Neural cell (in vitro differentiated cells): ENCODE measurements around the gene AGPAT2. TPM values are rescaled to one million over a fixed set of nuclear protein-coding genes. Genes with fewer than 3 reads are reported as not detected.

Source experiments
- H2AFZ ChIP-seq: fragments of 200-600, 300-800 bp; sonication (generic), shearing (Covaris generic); 2 replicates; pipeline ENCODE4 v1.6.0; 2014; ENCODE audit warnings: low read depth, mild to moderate bottlenecking, antibody characterized with exemption, low read length, moderate library complexity
- H3F3A ChIP-seq: fragments of 200-600 bp; shearing (Covaris generic); 2 replicates; pipeline ENCODE4 v1.6.1; 2016; ENCODE audit warnings: mild to moderate bottlenecking, moderate library complexity, mixed read lengths, antibody characterized with exemption, low read length; ENCODE audit not compliant: insufficient read depth, poor library complexity, severe bottlenecking
- H3K27ac ChIP-seq: fragments of 200-600, 300-800 bp; sonication (generic), shearing (Covaris generic); 2 replicates; pipeline ENCODE4 v1.5.1; 2014; ENCODE audit warnings: mild to moderate bottlenecking, low read length, moderate library complexity
- H3K27me3 ChIP-seq: fragments of 300-800, 200-600 bp; sonication (generic), shearing (Covaris generic); 2 replicates; pipeline ENCODE4 v1.6.0; 2014; ENCODE audit warnings: mild to moderate bottlenecking, low read depth, low read length, moderate library complexity; ENCODE audit not compliant: insufficient read depth
- H3K36me3 ChIP-seq: fragments of 300-800, 200-600 bp; sonication (generic), shearing (Covaris generic); 2 replicates; pipeline ENCODE4 v1.5.1; 2014; ENCODE audit warnings: mild to moderate bottlenecking, antibody characterized with exemption, low read length, moderate library complexity; ENCODE audit not compliant: insufficient read depth
- H3K4me2 ChIP-seq: fragments of 300-800, 200-600 bp; sonication (generic), shearing (Covaris generic); 2 replicates; pipeline ENCODE4 v1.6.0; 2014; ENCODE audit warnings: mild to moderate bottlenecking, low read length
- H3K4me3 ChIP-seq: fragments of 300-800, 200-600 bp; sonication (generic), shearing (Covaris generic); 2 replicates; pipeline ENCODE4 v1.5.1; 2014; ENCODE audit warnings: mild to moderate bottlenecking, low read length, moderate library complexity
- H3K79me2 ChIP-seq: fragments of 200-600 bp; shearing (Covaris generic); replicated peaks from 2 replicates; pipeline ENCODE4 v1.6.0; 2014; ENCODE audit warnings: mild to moderate bottlenecking, low read length, moderate library complexity; ENCODE audit not compliant: insufficient read depth
- H3K9ac ChIP-seq: fragments of 300-800, 200-600 bp; sonication (generic), shearing (Covaris generic); 2 replicates; pipeline ENCODE4 v1.6.1; 2016; ENCODE audit warnings: mild to moderate bottlenecking, low read length, mixed read lengths
- H3K9me2 ChIP-seq: fragments of 200-600 bp; shearing (Covaris generic); 2 replicates; pipeline ENCODE4 v1.6.1; 2016; ENCODE audit warnings: mild to moderate bottlenecking, low read length, mixed read lengths; ENCODE audit not compliant: insufficient read depth
- H3K9me3 ChIP-seq: fragments of 200-600, 300-800 bp; sonication (generic), shearing (Covaris generic); 2 replicates; pipeline ENCODE4 v1.6.1; 2016; ENCODE audit warnings: mild to moderate bottlenecking, mixed run types, low read length, moderate library complexity, mixed read lengths
- H4K20me1 ChIP-seq: fragments of 200-600 bp; shearing (Covaris generic); 2 replicates; pipeline ENCODE4 v1.6.1; 2016; ENCODE audit warnings: mild to moderate bottlenecking, mixed run types; ENCODE audit not compliant: insufficient read depth
- EP300 ChIP-seq: fragments of 450-650 bp; conservative IDR thresholded peaks from 2 replicates; pipeline ENCODE4 v1.6.1; 2014; ENCODE audit warnings: antibody characterized with exemption, mild to moderate bottlenecking, moderate library complexity; ENCODE audit not compliant: poor library complexity, severe bottlenecking
- EZH2 ChIP-seq: fragments of 200-600, 300-800 bp; shearing (Covaris generic), sonication (generic); IDR thresholded peaks from 2 replicates; pipeline ENCODE4 v1.6.1; 2014; ENCODE audit warnings: antibody characterized with exemption, low read length, borderline replicate concordance, mild to moderate bottlenecking; ENCODE audit not compliant: insufficient read depth, poor library complexity, severe bottlenecking
- MXI1 ChIP-seq: fragments of 450-650 bp; conservative IDR thresholded peaks from 2 replicates; pipeline ENCODE4 v1.6.1; 2014; ENCODE audit warnings: antibody characterized with exemption, mild to moderate bottlenecking; ENCODE audit not compliant: poor library complexity, severe bottlenecking
- POLR2AphosphoS5 ChIP-seq: IDR thresholded peaks from 2 replicates; pipeline ENCODE4 v1.6.1; 2012
- RAD21 ChIP-seq: fragments of 450-650 bp; conservative IDR thresholded peaks from 2 replicates; pipeline ENCODE4 v1.6.1; 2014; ENCODE audit warnings: antibody characterized with exemption, mild to moderate bottlenecking, moderate library complexity
- SMC3 ChIP-seq: fragments of 450-650 bp; conservative IDR thresholded peaks from 2 replicates; pipeline ENCODE4 v1.6.1; 2014; ENCODE audit warnings: antibody characterized with exemption, mild to moderate bottlenecking, moderate library complexity; ENCODE audit not compliant: poor library complexity
- TAF1 ChIP-seq: IDR thresholded peaks from 2 replicates; pipeline ENCODE4 v1.6.1; 2012; ENCODE audit warnings: low read depth
- polyA plus RNA-seq: library from polyadenylated mRNA; depleted of rRNA; stranded (reverse); fragments of >200 nt; gene quantifications from 2 replicates; pipeline ENCODE4 v1.2.3, GENCODE V29; 2014
- TF ChIP-seq, protein P1 (sequence below): fragments of 450-650 bp; IDR thresholded peaks from 2 replicates; pipeline ENCODE4 v1.5.1; 2014; ENCODE audit warnings: antibody characterized with exemption, mild to moderate bottlenecking, moderate library complexity; ENCODE audit not compliant: poor library complexity, severe bottlenecking
- TF ChIP-seq, protein P2 (sequence below): IDR thresholded peaks from 2 replicates; pipeline ENCODE4 v1.6.1; 2012; ENCODE audit warnings: borderline replicate concordance

The AGPAT2 gene
- polyA plus RNA-seq, 1 donor from 2014 or later = 1.3 TPM

DNA sequence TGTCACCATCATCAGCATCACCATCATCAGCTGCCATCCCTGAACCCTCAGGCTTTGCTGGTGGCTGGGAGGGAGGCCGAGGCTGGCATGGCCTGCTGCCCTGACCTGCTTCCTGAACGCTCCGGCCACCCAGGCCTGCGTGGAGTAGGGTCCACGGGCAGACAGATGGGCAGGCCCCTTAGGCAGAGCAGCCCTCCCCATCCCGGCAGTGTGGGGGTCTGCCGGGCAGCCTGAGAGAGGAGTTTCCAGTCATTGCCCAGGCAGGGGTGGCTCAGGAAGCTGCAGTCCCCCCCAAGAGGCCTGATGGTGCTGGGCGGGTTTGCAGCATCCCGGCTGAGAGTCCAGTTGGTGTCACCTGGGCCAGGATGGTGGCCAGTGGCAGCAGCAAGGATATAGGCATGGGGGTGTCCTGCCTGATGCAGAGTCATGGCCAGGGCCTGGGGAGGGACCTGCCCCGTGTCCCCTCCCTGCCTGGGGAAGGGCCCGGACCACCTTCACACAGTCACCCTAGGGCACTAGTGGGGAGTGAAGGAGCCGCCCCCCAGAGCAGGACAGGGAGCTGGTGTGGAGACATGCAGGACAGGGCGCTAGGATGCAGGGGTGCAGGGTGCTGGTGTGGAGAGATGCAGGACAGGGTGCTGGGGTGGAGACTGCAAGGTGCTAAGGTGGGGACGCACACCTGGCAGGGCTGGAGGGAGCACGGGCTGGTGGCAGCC, 32.3 kb downstream of the AGPAT2 start:
- Histone ChIP-seq H3K79me2 (no peaks in the 10 kb centered on the region), H3K4me2 (no peak overlapping the region), H2AFZ (no peak overlapping the region), H3F3A (no peaks in the 10 kb centered on the region), H3K27me3 (no peaks in the 10 kb centered on the region), H3K4me3 (no peak overlapping the region), H3K27ac (no peak overlapping the region), H3K9me2 (no peaks in the 10 kb centered on the region), H3K36me3 (no peaks in the 10 kb centered on the region), H3K9ac (no peak overlapping the region), H4K20me1 (no peaks in the 10 kb centered on the region), H3K9me3 (no peaks in the 10 kb centered on the region)
- no peak for TF ChIP-seq MXI1

DNA sequence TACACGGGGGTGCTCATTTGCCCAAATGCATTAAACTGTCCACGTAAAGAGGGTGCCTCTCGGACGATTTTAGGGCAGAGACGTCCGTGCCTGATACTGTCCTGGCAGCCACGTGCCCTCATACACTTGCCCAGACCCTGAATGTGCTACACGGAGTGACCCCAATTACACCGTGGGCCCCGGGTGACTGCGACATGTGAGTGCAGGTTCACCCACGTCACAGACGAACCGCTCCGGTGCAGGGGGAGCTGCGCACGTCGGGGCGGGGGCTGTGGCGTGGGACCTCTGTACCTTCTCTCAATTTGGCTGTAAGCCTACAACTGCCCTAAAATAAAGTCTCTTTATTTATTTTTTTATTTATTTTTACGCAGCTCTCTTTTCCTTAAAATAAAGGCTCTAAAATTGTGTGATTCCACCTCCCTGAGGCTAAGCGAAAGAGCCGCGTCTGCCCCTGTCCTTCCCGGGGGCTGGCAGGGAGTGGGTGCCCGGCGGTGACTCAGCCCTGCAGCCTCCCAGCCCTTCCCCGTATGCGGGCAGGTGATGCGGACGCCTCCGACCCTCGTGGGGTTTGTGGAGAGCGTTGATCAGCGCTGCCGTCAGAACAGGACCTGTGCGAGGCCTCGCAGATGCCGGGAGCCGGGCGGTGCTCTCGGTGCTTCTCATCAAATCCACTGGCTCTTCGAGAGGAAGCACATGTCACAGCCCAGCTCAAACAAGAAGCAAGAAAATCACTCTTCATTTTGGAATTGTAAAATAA, 33.8 kb downstream of the AGPAT2 start:
- no peaks in the 10 kb centered on the region for H3K27me3 ChIP-seq
- TF ChIP-seq, protein P1, sequence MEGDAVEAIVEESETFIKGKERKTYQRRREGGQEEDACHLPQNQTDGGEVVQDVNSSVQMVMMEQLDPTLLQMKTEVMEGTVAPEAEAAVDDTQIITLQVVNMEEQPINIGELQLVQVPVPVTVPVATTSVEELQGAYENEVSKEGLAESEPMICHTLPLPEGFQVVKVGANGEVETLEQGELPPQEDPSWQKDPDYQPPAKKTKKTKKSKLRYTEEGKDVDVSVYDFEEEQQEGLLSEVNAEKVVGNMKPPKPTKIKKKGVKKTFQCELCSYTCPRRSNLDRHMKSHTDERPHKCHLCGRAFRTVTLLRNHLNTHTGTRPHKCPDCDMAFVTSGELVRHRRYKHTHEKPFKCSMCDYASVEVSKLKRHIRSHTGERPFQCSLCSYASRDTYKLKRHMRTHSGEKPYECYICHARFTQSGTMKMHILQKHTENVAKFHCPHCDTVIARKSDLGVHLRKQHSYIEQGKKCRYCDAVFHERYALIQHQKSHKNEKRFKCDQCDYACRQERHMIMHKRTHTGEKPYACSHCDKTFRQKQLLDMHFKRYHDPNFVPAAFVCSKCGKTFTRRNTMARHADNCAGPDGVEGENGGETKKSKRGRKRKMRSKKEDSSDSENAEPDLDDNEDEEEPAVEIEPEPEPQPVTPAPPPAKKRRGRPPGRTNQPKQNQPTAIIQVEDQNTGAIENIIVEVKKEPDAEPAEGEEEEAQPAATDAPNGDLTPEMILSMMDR = no peak
- no peak for TF ChIP-seq MXI1
- no peaks in the 10 kb centered on the region for H3F3A ChIP-seq
- H4K20me1 ChIP-seq = no peaks in the 10 kb centered on the region
- no peak overlapping the region for H3K9ac ChIP-seq
- no peak overlapping the region for H2AFZ ChIP-seq
- no peaks in the 10 kb centered on the region for H3K36me3 ChIP-seq
- no peak overlapping the region for H3K27ac ChIP-seq
- no peak overlapping the region for H3K4me3 ChIP-seq
- H3K9me2 ChIP-seq = no peaks in the 10 kb centered on the region
- H3K9me3 ChIP-seq = no peaks in the 10 kb centered on the region
- H3K4me2 ChIP-seq = no peak overlapping the region
- H3K79me2 ChIP-seq = no peaks in the 10 kb centered on the region

DNA sequence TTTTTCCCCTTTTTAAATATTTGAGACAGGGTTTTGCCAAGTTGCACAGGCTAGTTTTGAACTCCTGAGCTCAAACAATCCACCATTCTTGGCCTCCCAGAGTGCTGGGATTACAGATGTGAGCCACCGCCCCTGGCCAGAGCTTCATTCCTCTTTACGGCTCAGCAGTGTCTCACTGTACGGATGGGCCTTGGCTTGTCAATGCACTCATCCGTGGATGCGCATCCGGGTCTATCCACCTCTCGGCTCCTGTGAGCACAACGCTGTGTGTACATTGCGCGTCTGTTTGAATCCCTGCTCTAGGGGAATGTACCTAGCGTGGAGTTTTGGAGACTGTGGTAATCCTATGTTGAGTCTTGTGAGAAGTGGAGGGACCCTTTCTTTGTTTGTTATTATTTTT, 35.4 kb downstream of the AGPAT2 start:
- H3K36me3 ChIP-seq = no peaks in the 10 kb centered on the region
- no peak overlapping the region for H3K4me2 ChIP-seq
- no peak overlapping the region for H3K4me3 ChIP-seq
- no peaks in the 10 kb centered on the region for H3F3A ChIP-seq
- H3K27ac ChIP-seq = no peak overlapping the region
- H3K9me3 ChIP-seq = no peaks in the 10 kb centered on the region
- H2AFZ ChIP-seq = no peak overlapping the region
- H3K27me3 ChIP-seq = no peaks in the 10 kb centered on the region
- H3K9me2 ChIP-seq = no peaks in the 10 kb centered on the region
- no peaks in the 10 kb centered on the region for H3K79me2 ChIP-seq
- no peak for TF ChIP-seq POLR2AphosphoS5
- no peak for TF ChIP-seq SMC3
- no peak for TF ChIP-seq EZH2
- TF ChIP-seq EP300 = no peak
- no peak for TF ChIP-seq RAD21
- TF ChIP-seq, protein P2, sequence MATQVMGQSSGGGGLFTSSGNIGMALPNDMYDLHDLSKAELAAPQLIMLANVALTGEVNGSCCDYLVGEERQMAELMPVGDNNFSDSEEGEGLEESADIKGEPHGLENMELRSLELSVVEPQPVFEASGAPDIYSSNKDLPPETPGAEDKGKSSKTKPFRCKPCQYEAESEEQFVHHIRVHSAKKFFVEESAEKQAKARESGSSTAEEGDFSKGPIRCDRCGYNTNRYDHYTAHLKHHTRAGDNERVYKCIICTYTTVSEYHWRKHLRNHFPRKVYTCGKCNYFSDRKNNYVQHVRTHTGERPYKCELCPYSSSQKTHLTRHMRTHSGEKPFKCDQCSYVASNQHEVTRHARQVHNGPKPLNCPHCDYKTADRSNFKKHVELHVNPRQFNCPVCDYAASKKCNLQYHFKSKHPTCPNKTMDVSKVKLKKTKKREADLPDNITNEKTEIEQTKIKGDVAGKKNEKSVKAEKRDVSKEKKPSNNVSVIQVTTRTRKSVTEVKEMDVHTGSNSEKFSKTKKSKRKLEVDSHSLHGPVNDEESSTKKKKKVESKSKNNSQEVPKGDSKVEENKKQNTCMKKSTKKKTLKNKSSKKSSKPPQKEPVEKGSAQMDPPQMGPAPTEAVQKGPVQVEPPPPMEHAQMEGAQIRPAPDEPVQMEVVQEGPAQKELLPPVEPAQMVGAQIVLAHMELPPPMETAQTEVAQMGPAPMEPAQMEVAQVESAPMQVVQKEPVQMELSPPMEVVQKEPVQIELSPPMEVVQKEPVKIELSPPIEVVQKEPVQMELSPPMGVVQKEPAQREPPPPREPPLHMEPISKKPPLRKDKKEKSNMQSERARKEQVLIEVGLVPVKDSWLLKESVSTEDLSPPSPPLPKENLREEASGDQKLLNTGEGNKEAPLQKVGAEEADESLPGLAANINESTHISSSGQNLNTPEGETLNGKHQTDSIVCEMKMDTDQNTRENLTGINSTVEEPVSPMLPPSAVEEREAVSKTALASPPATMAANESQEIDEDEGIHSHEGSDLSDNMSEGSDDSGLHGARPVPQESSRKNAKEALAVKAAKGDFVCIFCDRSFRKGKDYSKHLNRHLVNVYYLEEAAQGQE = no peak
- no peak for TF ChIP-seq MXI1
- no peak for TF ChIP-seq TAF1
- TF ChIP-seq, protein P1 = no peak
- no peaks in the 10 kb centered on the region for H4K20me1 ChIP-seq
- H3K9ac ChIP-seq = no peak overlapping the region
